Measurements from ENCODE around the gene TMEM269. TPM values are rescaled to one million over a fixed set of nuclear protein-coding genes. Genes with fewer than 3 reads are reported as not detected.

TMEM269 gene
- total RNA-seq, 5 donors from 2014 or later (not counting 1 experiment from before 2014, with no cell fraction given): 0.20 to 1.7 (median 0.88) TPM

DNA sequence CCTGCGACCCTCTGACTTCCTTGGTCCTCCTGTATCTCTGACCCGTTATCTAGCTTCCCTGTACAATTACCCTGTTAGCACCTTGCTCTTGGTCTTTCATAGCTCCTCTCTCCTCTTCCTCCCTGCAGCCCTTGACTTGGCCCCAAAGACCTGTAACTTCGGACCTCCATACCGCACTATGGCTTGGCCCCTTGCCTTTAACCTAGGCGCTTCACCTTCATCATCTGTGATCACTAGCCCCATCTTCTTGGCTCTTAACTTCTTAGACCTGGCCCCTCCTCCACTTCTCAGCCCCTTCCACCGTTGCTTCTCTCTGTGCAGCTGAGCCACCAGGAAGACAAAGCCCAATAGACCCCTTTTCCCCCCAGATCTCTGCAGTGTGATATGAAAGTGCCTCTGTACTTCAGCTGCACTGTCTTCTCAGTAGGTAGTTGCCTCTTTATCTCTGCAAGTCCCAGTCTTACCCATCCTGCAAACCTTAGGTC lies 62.4 kb downstream of the TMEM269 start:
- no peaks in the 10 kb centered on the region for H3K27me3 Mint-ChIP-seq

DNA sequence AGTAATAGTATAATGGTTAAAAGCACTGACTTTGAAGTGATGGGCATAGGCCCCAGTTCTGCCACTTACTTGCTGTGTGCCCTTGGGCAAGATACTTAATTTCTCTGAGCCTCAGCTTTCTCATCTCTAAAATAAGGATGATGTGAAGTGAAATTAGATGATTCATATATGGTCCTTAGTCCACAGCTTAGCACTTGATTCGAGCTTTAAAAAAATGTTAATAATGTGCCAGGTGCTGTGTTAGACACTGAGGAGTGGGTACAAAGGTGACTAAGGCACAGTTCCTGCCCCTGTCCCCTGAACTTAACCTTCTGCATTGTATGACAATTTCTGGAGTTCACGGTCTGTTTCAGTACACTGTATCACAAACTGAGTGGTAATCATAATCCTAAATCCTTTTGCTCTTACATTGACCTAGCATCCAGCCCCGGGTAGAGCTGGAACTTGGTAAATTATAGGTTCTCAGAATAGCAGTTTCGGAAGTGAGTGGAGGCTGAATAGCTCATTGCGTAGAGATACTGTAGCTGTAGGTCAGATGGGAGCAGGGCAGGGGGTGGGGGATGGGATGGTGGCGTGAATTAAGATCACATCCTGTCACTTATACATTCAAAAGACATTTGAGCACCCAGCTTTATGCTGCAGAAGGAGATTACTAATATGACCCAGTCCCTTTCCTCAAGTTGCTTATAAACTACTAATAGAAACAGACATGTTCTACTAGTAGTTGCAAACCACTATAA lies 63.1 kb downstream of the TMEM269 start:
- no peaks in the 10 kb centered on the region for H3K27me3 ChIP-seq (replicated peaks in 1 of 2; ENCODE audit: control insufficient read depth in 2 of 2, extremely low read depth in 1 of 2, insufficient read depth in 2 of 2, low read length in 1 of 2)
- H3K27me3 Mint-ChIP-seq: no peaks in the 10 kb centered on the region
- H3K4me3 ChIP-seq (ENCODE audit: control insufficient read depth in 1 of 2, extremely low read depth in 1 of 2, low read length in 1 of 2): no peak overlapping the region
- H3K36me3 Mint-ChIP-seq: peaks cover 32% of the 10 kb centered on the region
- peaks cover 7 to 24% of the 10 kb centered on the region in 2 donors for H3K36me3 ChIP-seq (ENCODE audit: control insufficient read depth in 2 of 2, extremely low read depth in 1 of 2, insufficient read depth in 1 of 2, low read length in 1 of 2)
- H3K27ac Mint-ChIP-seq: peak overlapping the region; percentile 40 to 65
- peak overlapping the region; percentile 86 to 94 (median 89) for H3K4me3 Mint-ChIP-seq
- ATAC-seq (replicated peaks in 1 of 4) (no peak), DNase-seq (no peak)
- peaks cover 4 to 21% of the 10 kb centered on the region in 2 experiments for H3K4me1 ChIP-seq (ENCODE audit: control insufficient read depth in 1 of 2, extremely low read depth in 1 of 2, insufficient read depth in 2 of 2, low read length in 2 of 2)
- H3K4me1 Mint-ChIP-seq: peaks cover 35 to 40% (median 36%) of the 10 kb centered on the region in 3 donors
- H3K9me3 Mint-ChIP-seq: peaks cover 0 to 4% (median 3%) of the 10 kb centered on the region in 3 donors
- no CpG with 5 or more reads among the region's 6 CpGs for WGBS (ENCODE audit: insufficient coverage)
- no peaks in the 10 kb centered on the region for H3K9me3 ChIP-seq
- ChIA-PET CTCF (interaction anchor here (0.8 to 1.0 kb wide), 2 partner anchors 27 to 226 kb away, joined by 3 to 6 read pairs; no protein-coding TSS in a partner anchor), POLR2A (interaction anchor here (0.5 to 0.9 kb wide), 5 partner anchors 71 to 530 kb away, joined by 3 to 7 read pairs (median 4); partner anchors contain the start of genes C1orf50 (in 1 of the 2) and P3H1 (in 1 of the 2))
- H3K27ac ChIP-seq (ENCODE audit: low read length): no peak overlapping the region

More for the DNA sequence above, 62.4 kb downstream of the TMEM269 start:
- DNase-seq (peak in 2 of 35 experiments; percentile 2 to 8), ATAC-seq (replicated peaks in 1 of 4) (no peak)
- 7% methylated on average over 5 of the region's 6 CpGs for WGBS (ENCODE audit: insufficient coverage)
- ChIA-PET POLR2A (interaction anchor here (0.6 to 1.4 kb wide), 5 partner anchors 30 to 167 kb away, joined by 3 to 7 read pairs (median 4); partner anchors contain the start of genes C1orf50 (in 1 of the 2), ERMAP (in 1 of the 2), P3H1 (in 1 of the 2) and SVBP (in 1 of the 2)), CTCF (interaction anchor here in 1 of 2 donors (0.6 to 2.0 kb wide), 7 partner anchors 30 to 227 kb away, joined by 3 to 16 read pairs (median 4); partner anchors contain the start of genes C1orf50, ERMAP, P3H1 and SVBP)
- peaks cover 31% of the 10 kb centered on the region for H3K36me3 Mint-ChIP-seq
- H3K9me3 Mint-ChIP-seq: peaks cover 0 to 4% (median 3%) of the 10 kb centered on the region in 3 donors
- H3K27ac Mint-ChIP-seq: peak overlapping the region; percentile 59 to 94
- no peaks in the 10 kb centered on the region for H3K9me3 ChIP-seq
- peak overlapping the region; percentile 32 for H3K27ac ChIP-seq (ENCODE audit: low read length)
- peaks cover 35 to 40% (median 36%) of the 10 kb centered on the region in 3 donors for H3K4me1 Mint-ChIP-seq
- peaks cover 7 to 25% of the 10 kb centered on the region in 2 donors for H3K36me3 ChIP-seq (ENCODE audit: control insufficient read depth in 2 of 2, extremely low read depth in 1 of 2, insufficient read depth in 1 of 2, low read length in 1 of 2)
- peak overlapping the region; percentile 72 to 90 for H3K4me3 ChIP-seq (ENCODE audit: control insufficient read depth in 1 of 2, extremely low read depth in 1 of 2, low read length in 1 of 2)
- no peaks in the 10 kb centered on the region for H3K27me3 ChIP-seq (replicated peaks in 1 of 2; ENCODE audit: control insufficient read depth in 2 of 2, extremely low read depth in 1 of 2, insufficient read depth in 2 of 2, low read length in 1 of 2)
- peaks cover 4 to 21% of the 10 kb centered on the region in 2 experiments for H3K4me1 ChIP-seq (ENCODE audit: control insufficient read depth in 1 of 2, extremely low read depth in 1 of 2, insufficient read depth in 2 of 2, low read length in 2 of 2)
- peak overlapping the region; percentile 86 to 94 (median 89) for H3K4me3 Mint-ChIP-seq

DNA sequence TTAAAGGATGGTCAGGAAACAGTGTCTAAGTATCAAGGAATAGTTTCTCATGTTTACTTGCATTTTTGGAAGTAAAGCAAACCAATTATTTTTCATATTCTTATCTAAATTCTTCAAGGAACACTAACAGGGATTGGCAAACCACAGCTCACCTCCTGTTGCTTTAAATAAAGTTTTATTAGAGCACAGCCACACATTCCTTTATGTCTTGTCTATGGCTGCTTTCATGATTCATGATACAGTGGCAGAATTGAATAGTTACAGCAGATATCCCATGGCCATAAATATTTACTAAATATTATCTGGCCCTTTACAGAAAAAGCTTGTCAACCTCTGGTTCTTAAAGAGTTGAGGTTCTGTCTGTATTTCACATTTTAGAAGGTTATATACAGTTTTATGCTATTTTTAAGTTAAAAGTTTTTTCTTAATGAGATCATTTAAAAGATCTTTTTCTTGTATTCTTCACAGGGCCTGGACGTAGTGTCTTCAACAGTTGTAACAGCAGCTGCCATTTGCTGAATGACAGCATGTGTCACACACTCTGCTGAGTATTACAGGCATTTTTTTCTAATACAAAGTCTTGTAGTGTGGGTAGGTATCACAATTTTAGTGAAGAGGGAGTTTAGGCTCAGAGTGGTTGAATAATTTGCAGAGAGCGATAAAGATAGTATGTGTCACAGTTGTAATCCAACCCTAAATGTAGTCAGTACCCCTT lies 64.2 kb downstream of the TMEM269 start:
- POLR2A ChIA-PET: interaction anchor here in 1 of 2 donors (0.5 kb wide), 1 partner anchor 47 kb away, joined by 5 read pairs; no protein-coding TSS in a partner anchor
- ATAC-seq (replicated peaks in 1 of 4) (no peak), DNase-seq (no peak)
- H3K27me3 Mint-ChIP-seq: no peaks in the 10 kb centered on the region
- 80% methylated on average over 1 of the region's 2 CpGs for WGBS (ENCODE audit: insufficient coverage)
- CTCF ChIA-PET: interaction anchor here (0.6 to 0.8 kb wide), 2 partner anchors 82 to 347 kb away, joined by 3 to 4 read pairs; partner anchors contain the start of genes C1orf50 (in 1 of the 2) and P3H1 (in 1 of the 2)
- H3K27ac Mint-ChIP-seq: peak overlapping the region in 1 of 2 donors; percentile 40
- H3K4me1 Mint-ChIP-seq: peaks cover 35 to 40% (median 36%) of the 10 kb centered on the region in 3 donors
- Histone ChIP-seq H3K9me3 (no peaks in the 10 kb centered on the region), H3K27ac (ENCODE audit: low read length) (no peak overlapping the region), H3K4me3 (ENCODE audit: control insufficient read depth in 1 of 2, extremely low read depth in 1 of 2, low read length in 1 of 2) (no peak overlapping the region), H3K27me3 (replicated peaks in 1 of 2; ENCODE audit: control insufficient read depth in 2 of 2, extremely low read depth in 1 of 2, insufficient read depth in 2 of 2, low read length in 1 of 2) (no peaks in the 10 kb centered on the region), H3K4me1 (ENCODE audit: control insufficient read depth in 1 of 2, extremely low read depth in 1 of 2, insufficient read depth in 2 of 2, low read length in 2 of 2) (peaks cover 4 to 21% of the 10 kb centered on the region in 2 experiments), H3K36me3 (ENCODE audit: control insufficient read depth in 2 of 2, extremely low read depth in 1 of 2, insufficient read depth in 1 of 2, low read length in 1 of 2) (peaks cover 7 to 22% of the 10 kb centered on the region in 2 donors)
- peaks cover 0 to 4% (median 3%) of the 10 kb centered on the region in 3 donors for H3K9me3 Mint-ChIP-seq
- peaks cover 29% of the 10 kb centered on the region for H3K36me3 Mint-ChIP-seq
- H3K4me3 Mint-ChIP-seq: no peak overlapping the region

DNA sequence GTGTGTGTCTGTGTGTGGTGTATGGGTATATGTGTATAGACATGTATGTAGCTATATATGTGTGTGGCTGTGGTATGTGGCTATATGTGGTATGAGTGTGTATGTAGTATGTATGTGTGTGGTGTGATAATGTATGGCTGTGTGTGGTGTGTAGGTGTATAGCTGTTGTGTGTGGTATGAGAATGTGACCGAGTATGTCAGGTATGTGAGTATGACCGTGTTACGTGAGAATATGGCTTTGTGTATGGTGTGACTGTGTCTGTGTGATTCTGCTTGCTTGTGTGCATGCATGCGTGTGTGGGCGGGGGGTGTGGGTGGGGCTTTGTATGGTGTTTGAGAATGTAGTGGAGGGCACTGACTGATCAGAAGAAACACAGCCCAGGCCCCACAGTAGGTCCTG lies 65.2 kb downstream of the TMEM269 start:
- H3K4me3 ChIP-seq (ENCODE audit: control insufficient read depth in 1 of 2, extremely low read depth in 1 of 2, low read length in 1 of 2): no peak overlapping the region
- DNase-seq (no peak), ATAC-seq (replicated peaks in 1 of 4) (no peak)
- H3K27me3 ChIP-seq (replicated peaks in 1 of 2; ENCODE audit: control insufficient read depth in 2 of 2, extremely low read depth in 1 of 2, insufficient read depth in 2 of 2, low read length in 1 of 2): no peaks in the 10 kb centered on the region
- H3K4me1 ChIP-seq (ENCODE audit: control insufficient read depth in 1 of 2, extremely low read depth in 1 of 2, insufficient read depth in 2 of 2, low read length in 2 of 2): peaks cover 4 to 21% of the 10 kb centered on the region in 2 experiments
- H3K36me3 Mint-ChIP-seq: peaks cover 29% of the 10 kb centered on the region
- H3K27me3 Mint-ChIP-seq: no peaks in the 10 kb centered on the region
- H3K4me3 Mint-ChIP-seq: no peak overlapping the region
- H3K9me3 ChIP-seq: no peaks in the 10 kb centered on the region
- peaks cover 7 to 22% of the 10 kb centered on the region in 2 donors for H3K36me3 ChIP-seq (ENCODE audit: control insufficient read depth in 2 of 2, extremely low read depth in 1 of 2, insufficient read depth in 1 of 2, low read length in 1 of 2)
- H3K4me1 Mint-ChIP-seq: peaks cover 35 to 40% (median 36%) of the 10 kb centered on the region in 3 donors
- WGBS (ENCODE audit: insufficient coverage): 90% methylated on average over 3 of the region's 5 CpGs
- ChIA-PET POLR2A (interaction anchor here in 1 of 2 donors (0.5 kb wide), 1 partner anchor 48 kb away, joined by 5 read pairs; no protein-coding TSS in a partner anchor), CTCF (interaction anchor here (0.6 to 0.8 kb wide), 2 partner anchors 83 to 346 kb away, joined by 3 to 4 read pairs; partner anchors contain the start of genes C1orf50 (in 1 of the 2) and P3H1 (in 1 of the 2))
- H3K27ac Mint-ChIP-seq: no peak overlapping the region
- peaks cover 0 to 4% (median 3%) of the 10 kb centered on the region in 3 donors for H3K9me3 Mint-ChIP-seq
- no peak overlapping the region for H3K27ac ChIP-seq (ENCODE audit: low read length)

Other genes starting within 250 kb of the TMEM269 start
- 10 to 100 TPM; 37.4 to 43.1 (median 41.3) TPM for gene PPIH, start 126.6 kb upstream of the TMEM269 start, total RNA-seq
- gene YBX1, start 102.6 kb upstream of the TMEM269 start, total RNA-seq: 100 to 1,000 TPM; 274 to 340 (median 307) TPM
- under 1 TPM in 1 of 5 donors, not detected in 4; 0.18 TPM for gene CLDN19, start 44.8 kb upstream of the TMEM269 start, total RNA-seq
- gene P3H1, start 18.0 kb upstream of the TMEM269 start, total RNA-seq: 10 to 100 TPM; 23.5 to 62.9 (median 58.3) TPM
- 10 to 100 TPM; 12.4 to 15.3 (median 13.9) TPM for gene C1orf50, start 17.7 kb upstream of the TMEM269 start, total RNA-seq
- gene ERMAP, start 32.1 kb downstream of the TMEM269 start, total RNA-seq: 1 to 10 TPM; 5.7 to 7.6 (median 6.7) TPM
- gene SVBP, start 32.4 kb downstream of the TMEM269 start, total RNA-seq: 10 to 100 TPM; 15.8 to 19.7 (median 18.7) TPM
- 10 to 100 TPM in 3 of 5 donors, 1 to 10 TPM in 2; 4.7 to 14.9 (median 13.0) TPM for gene ZNF691, start 61.6 kb downstream of the TMEM269 start, total RNA-seq
- gene SLC2A1, start 173.9 kb downstream of the TMEM269 start, total RNA-seq: 10 to 100 TPM; 72.0 to 91.7 (median 83.9) TPM